GM12864 (cell line): ENCODE results near the gene DPF1.

ENCODE experiments used
- DNase-seq: peaks from one replicate; pipeline ENCODE4 v3.0.0-alpha.2; 2011; ENCODE audit warnings: low read depth
- H3K4me3 ChIP-seq: 2 replicates; pipeline ENCODE4 v1.5.1; 2011; ENCODE audit warnings: mild to moderate bottlenecking, low read depth, low read length, control low read depth
- TF ChIP-seq, protein P1 (sequence below): IDR thresholded peaks from 2 replicates; pipeline ENCODE4 v1.5.1; 2011; ENCODE audit warnings: low read depth, mild to moderate bottlenecking, moderate library complexity, low read length, control low read depth, inconsistent platforms; ENCODE audit errors: missing control alignments

The DPF1 gene

DNA sequence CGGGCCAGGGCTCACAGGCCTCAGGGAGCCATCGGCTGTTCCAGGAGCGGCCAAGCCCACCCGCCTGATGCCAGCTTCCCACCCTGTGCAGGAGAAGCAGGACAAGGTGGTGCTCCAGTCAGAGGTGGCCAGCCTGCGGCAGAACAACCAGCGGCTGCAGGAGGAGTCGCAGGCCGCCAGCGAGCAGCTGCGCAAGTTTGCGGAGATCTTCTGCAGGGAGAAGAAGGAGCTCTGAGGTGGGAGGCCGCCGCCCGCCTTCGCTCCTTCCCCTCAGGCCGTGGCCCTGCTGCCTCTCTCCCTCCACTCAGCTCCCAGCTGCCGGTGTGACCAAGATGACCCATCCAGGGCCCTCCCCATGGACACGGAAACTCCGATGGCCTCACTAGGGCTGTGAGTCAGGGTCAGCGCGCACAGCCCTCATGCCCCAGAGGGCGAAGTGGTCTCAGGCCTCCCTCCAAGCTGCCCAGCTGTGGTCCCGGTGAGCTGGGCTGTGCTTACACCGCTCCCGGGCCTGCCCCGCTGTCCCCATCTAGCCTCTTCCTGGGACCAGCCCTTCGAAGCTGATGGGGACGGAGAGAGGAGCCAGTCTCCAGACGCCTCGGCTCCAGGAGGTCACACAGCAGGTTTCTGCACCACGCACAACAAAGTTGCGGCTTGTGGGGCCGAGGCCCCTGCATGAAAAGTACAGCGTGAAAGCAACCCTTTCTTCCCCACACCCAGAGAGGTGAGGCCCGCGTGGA, 17.8 kb downstream of the DPF1 start:
- no peak overlapping the region for H3K4me3 ChIP-seq
- DNase-seq, result no peak
- TF ChIP-seq, protein P1, sequence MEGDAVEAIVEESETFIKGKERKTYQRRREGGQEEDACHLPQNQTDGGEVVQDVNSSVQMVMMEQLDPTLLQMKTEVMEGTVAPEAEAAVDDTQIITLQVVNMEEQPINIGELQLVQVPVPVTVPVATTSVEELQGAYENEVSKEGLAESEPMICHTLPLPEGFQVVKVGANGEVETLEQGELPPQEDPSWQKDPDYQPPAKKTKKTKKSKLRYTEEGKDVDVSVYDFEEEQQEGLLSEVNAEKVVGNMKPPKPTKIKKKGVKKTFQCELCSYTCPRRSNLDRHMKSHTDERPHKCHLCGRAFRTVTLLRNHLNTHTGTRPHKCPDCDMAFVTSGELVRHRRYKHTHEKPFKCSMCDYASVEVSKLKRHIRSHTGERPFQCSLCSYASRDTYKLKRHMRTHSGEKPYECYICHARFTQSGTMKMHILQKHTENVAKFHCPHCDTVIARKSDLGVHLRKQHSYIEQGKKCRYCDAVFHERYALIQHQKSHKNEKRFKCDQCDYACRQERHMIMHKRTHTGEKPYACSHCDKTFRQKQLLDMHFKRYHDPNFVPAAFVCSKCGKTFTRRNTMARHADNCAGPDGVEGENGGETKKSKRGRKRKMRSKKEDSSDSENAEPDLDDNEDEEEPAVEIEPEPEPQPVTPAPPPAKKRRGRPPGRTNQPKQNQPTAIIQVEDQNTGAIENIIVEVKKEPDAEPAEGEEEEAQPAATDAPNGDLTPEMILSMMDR, result no peak

DNA sequence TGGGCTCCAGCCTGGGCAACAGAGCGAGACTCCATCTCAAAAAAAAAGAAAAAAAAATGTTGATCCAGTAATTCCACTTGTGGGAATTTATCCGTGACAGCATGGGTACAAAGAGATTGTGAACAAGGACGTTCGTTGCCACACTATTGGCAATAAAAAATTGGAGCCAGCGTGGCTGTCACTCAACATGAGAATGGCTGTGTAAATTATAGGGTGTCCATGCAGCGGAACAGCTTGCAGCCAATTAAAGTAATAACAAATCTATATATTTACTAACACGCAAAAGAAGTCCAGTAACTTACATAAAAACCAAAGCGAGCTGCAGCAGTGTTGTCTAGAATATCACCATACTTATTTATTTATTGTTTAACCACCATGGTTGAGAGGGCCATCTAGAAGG, 19.3 kb downstream of the DPF1 start:
- TF ChIP-seq, protein P1, result no peak
- DNase-seq, result no peak
- H3K4me3 ChIP-seq, result no peak overlapping the region

- TF ChIP-seq, protein P1, result no peak
- H3K4me3 ChIP-seq, result no peak overlapping the region
- DNase-seq, result no peak
Measured at GRCh38 chr19:38204096-38204495, 19.9 kb downstream of the DPF1 start.

DNA sequence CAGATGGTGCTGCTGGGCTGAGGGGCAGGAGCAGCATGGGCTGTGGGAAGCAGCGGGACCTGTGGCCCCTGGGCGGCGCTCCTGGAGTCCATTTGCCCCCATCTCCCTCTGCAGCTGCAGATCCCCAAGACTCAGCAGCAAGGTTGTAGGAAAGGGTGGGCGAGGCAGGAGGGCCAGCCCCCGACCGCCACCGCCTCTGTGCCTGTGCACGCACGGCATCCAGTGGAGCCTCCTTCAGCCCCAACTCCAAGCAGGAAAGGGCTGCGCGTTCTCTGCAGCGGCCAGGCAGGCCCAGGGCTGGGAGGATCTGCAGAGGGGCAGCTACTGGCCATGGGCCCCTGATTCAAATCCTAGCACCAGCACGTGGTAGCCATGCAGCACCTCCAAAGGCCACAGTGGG, 20.8 kb downstream of the DPF1 start:
- no peak overlapping the region for H3K4me3 ChIP-seq
- no peak for DNase-seq
- TF ChIP-seq, protein P1, result no peak

DNA sequence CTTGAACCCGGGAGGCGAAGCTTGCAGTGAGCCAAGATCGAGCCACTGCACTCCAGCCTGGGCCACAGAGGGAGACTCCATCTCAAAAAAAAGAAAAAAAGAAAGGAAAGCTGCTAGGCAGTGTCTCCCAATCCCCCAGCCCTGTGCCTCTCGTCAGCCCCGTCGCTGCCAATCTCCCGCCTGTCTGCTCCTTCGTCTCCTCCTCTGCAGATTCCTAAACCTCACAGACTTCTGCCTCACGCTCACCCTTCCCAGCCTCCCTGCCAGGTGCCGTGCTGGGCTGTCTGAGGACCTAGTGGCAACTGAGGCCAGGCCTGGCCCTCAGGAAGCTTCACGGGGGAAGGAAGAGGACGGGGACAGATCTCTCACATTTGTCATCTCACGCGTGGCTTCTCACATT, 21.5 kb downstream of the DPF1 start:
- no peak for DNase-seq
- H3K4me3 ChIP-seq, result no peak overlapping the region
- TF ChIP-seq, protein P1, result no peak

GRCh38 chr19:38201731-38202130, 22.3 kb downstream of the DPF1 start:
- DNase-seq, result no peak
- H3K4me3 ChIP-seq, result no peak overlapping the region
- TF ChIP-seq, protein P1, result no peak

- TF ChIP-seq, protein P1, result no peak
- DNase-seq, result no peak
- H3K4me3 ChIP-seq, result no peak overlapping the region
Measured at GRCh38 chr19:38199340-38199739, 24.7 kb downstream of the DPF1 start.
